Cardiac muscle cell (in vitro differentiated cells and primary cell): ENCODE measurements around the gene PSMA8. TPM values are rescaled to one million over a fixed set of nuclear protein-coding genes. Genes with fewer than 3 reads are reported as not detected.

Source experiments
- polyA plus RNA-seq: library from polyadenylated mRNA; unstranded; fragments of >200 nt; fragmentation: Nextera tagmentation; extraction: Ambion mirVana; gene quantifications from 2 replicates; pipeline ENCODE4 v1.2.1, GENCODE V29; 2016
- total RNA-seq: library from RNA; depleted of rRNA; stranded (reverse); fragments of >200 nt; gene quantifications from 2 replicates; pipeline ENCODE4 v1.2.3, GENCODE V29; 2016

The PSMA8 gene
- total and polyA plus RNA-seq, 2 experiments from 2014 or later, result not detected

Other genes starting within 250 kb of the PSMA8 start
- gene SS18, start 43.3 kb upstream of the PSMA8 start, total RNA-seq, result 148 and 159 TPM in 2 replicates
- 84.0 and 104 TPM in 2 replicates for gene SS18, start 43.3 kb upstream of the PSMA8 start, polyA plus RNA-seq
- gene TAF4B, start 92.6 kb downstream of the PSMA8 start, total RNA-seq, result 2.0 and 8.2 TPM in 2 replicates
- gene TAF4B, start 92.6 kb downstream of the PSMA8 start, polyA plus RNA-seq, result 1.5 and 2.2 TPM in 2 replicates